ENCODE data around the gene HAO1. TPM values are rescaled to one million over a fixed set of nuclear protein-coding genes. Genes with fewer than 3 reads are reported as not detected.

Gene HAO1
- total and polyA plus RNA-seq, 12 donors, result 0.07 TPM; not detected in 11

DNA sequence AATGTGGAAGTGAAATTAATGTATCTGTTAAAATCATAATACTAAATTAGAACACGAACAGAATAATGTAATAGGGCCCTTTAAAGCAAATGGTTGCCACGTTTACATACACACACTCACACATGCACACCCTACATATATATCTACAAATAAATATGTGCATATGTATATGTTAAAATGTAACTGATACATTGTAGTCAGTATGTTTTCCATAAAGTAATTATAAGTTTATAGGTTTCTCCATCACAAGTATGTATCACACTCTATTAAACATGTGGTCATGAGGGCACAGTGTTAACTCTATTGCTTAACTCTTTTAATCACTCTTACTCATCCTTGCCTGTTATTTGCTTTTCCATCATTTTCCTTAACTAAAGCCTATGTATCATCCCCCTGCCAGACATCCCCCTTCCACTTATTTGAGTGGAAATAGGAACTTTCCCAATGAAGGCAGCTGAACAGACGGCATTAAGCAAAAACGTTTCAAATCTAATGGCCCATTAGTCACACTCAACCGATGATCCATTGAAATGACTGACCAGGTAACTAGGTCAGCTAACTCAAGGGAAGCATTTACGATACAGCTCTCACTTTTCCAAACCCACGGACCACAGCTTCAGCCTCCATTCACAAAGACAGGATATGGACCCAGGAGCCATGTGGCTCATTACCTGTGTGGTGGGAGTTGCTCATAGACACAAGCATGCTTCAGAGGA lies 89.3 kb downstream of the HAO1 start:
- 81 to 88% (median 83%) methylated on average over 7 of the region's 7 CpGs for WGBS, 4 donors
- H3K4me3 ChIP-seq, result no peak overlapping the region
- no peaks in the 10 kb centered on the region for H3K4me1 ChIP-seq (replicated peaks in 1 of 2)
- no peak overlapping the region for H3K27ac ChIP-seq
- TF ChIP-seq, protein P1, sequence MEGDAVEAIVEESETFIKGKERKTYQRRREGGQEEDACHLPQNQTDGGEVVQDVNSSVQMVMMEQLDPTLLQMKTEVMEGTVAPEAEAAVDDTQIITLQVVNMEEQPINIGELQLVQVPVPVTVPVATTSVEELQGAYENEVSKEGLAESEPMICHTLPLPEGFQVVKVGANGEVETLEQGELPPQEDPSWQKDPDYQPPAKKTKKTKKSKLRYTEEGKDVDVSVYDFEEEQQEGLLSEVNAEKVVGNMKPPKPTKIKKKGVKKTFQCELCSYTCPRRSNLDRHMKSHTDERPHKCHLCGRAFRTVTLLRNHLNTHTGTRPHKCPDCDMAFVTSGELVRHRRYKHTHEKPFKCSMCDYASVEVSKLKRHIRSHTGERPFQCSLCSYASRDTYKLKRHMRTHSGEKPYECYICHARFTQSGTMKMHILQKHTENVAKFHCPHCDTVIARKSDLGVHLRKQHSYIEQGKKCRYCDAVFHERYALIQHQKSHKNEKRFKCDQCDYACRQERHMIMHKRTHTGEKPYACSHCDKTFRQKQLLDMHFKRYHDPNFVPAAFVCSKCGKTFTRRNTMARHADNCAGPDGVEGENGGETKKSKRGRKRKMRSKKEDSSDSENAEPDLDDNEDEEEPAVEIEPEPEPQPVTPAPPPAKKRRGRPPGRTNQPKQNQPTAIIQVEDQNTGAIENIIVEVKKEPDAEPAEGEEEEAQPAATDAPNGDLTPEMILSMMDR (IDR thresholded peaks at IDR 0.05), result no peak
- TF ChIP-seq POLR2A (IDR thresholded peaks at IDR 0.05), result no peak
- H3K36me3 ChIP-seq (replicated peaks in 1 of 2), result no peaks in the 10 kb centered on the region
- DNase-seq, result no peak
- intact Hi-C loops (cut with DNase I), result no loop called here
- no peaks in the 10 kb centered on the region for H3K9me3 ChIP-seq (replicated peaks in 1 of 3)
- peaks cover 5% of the 10 kb centered on the region for H3K27me3 ChIP-seq

- Histone ChIP-seq H3K27ac (no peak overlapping the region), H3K4me3 (no peak overlapping the region), H3K9me3 (replicated peaks in 1 of 3) (no peaks in the 10 kb centered on the region), H3K4me1 (replicated peaks in 1 of 2) (no peaks in the 10 kb centered on the region), H3K36me3 (replicated peaks in 1 of 2) (no peaks in the 10 kb centered on the region), H3K27me3 (peaks cover 5% of the 10 kb centered on the region)
- no peak for DNase-seq
- TF ChIP-seq POLR2A (IDR thresholded peaks at IDR 0.05), result no peak
- TF ChIP-seq, protein P1 (IDR thresholded peaks at IDR 0.05), result no peak
- intact Hi-C loops (cut with DNase I), result no loop called here
- 81 to 90% (median 84%) methylated on average over 2 of the region's 2 CpGs for WGBS, 4 donors
Observed at GRCh38 chr20:7849675-7850074, 90.6 kb downstream of the HAO1 start.

DNA sequence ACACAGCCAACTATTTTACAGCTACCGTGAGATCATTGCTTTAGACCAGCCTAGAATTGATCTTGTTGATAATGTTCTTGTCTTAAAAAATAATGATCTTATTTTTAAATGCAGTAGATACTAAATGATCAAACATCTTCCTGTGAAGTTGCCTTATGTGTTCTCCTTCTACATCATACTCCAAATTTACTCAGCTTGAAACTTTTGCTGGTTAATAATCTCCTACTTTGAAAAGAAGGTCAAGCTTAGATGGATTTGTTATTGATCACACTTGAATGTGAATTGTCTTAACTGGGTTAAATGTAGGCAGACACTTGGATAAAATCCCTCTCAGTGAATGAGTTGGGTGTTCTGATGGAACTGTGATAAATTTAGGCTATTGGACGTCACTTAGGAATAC lies 91.9 kb downstream of the HAO1 start:
- no peak for DNase-seq
- no peak overlapping the region for H3K27ac ChIP-seq
- intact Hi-C loops (cut with DNase I), result no loop called here
- no peak overlapping the region for H3K4me3 ChIP-seq
- TF ChIP-seq, protein P1 (IDR thresholded peaks at IDR 0.05), result no peak
- no peak for TF ChIP-seq POLR2A (IDR thresholded peaks at IDR 0.05)
- H3K27me3 ChIP-seq, result peaks cover 5% of the 10 kb centered on the region
- H3K4me1 ChIP-seq (replicated peaks in 1 of 2), result no peaks in the 10 kb centered on the region
- H3K36me3 ChIP-seq (replicated peaks in 1 of 2), result no peaks in the 10 kb centered on the region
- 72 to 83% (median 77%) methylated on average over 2 of the region's 2 CpGs for WGBS, 4 donors
- no peaks in the 10 kb centered on the region for H3K9me3 ChIP-seq (replicated peaks in 1 of 3)

DNA sequence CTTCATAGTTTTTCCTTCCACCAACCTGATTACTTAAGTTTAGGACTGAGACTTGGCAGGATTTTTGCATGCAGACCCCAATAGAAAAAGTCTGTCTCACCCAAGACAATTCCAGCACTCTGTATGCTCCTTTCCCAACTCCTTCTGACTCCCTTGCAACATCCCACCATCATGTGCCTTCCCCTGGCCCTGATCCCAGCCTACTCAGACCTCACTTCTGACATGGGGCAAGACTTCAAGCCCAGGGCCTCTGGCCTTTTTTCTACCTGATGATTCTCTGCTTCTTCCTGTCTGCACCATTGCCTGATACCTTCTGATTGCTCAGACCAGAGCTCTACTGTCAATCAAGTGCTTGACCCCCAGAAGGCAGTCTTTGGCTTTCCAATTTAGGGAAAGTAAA lies 96.6 kb downstream of the HAO1 start:
- TF ChIP-seq, protein P1 (IDR thresholded peaks at IDR 0.05), result no peak
- TF ChIP-seq POLR2A (IDR thresholded peaks at IDR 0.05), result no peak
- DNase-seq, result peak in 1 of 7 donors; percentile 10
- Histone ChIP-seq H3K4me1 (replicated peaks in 1 of 2) (no peaks in the 10 kb centered on the region), H3K27me3 (no peaks in the 10 kb centered on the region), H3K9me3 (replicated peaks in 1 of 3) (no peaks in the 10 kb centered on the region), H3K36me3 (replicated peaks in 1 of 2) (no peaks in the 10 kb centered on the region), H3K27ac (no peak overlapping the region), H3K4me3 (no peak overlapping the region)
- intact Hi-C loops (cut with DNase I), result no loop called here

Data from adrenal gland (tissue), 12 donors.